ENCODE measurements around the gene CCS.
A peak's percentile ranks its signal among the peaks of the same experiment; 100 is the strongest.
"Not testable (repeated sequence)": the region's sequence is repeated elsewhere in the genome, so short reads cannot be mapped to it uniquely, and the experiment has no call there.

Gene CCS

GRCh38 chr11:66626382-66626781, 33.4 kb downstream of the CCS start:
- no peak for DNase-seq (ENCODE audit: low read depth in 3 of 3)

GRCh38 chr11:66626926-66627325, 33.9 kb downstream of the CCS start:
- DNase-seq (ENCODE audit: low read depth in 3 of 3) = no peak

GRCh38 chr11:66628061-66628603, 35.1 kb downstream of the CCS start:
- DNase-seq (ENCODE audit: low read depth in 3 of 3) = no peak

- DNase-seq (ENCODE audit: low read depth in 3 of 3) = no peak
Observed at GRCh38 chr11:66629356-66629755, 36.4 kb downstream of the CCS start.

- no peak for DNase-seq (ENCODE audit: low read depth in 3 of 3)
Observed at GRCh38 chr11:66631883-66632282, 38.9 kb downstream of the CCS start.

- no peak for DNase-seq (ENCODE audit: low read depth in 3 of 3)
Observed at GRCh38 chr11:66632952-66633351, 40.0 kb downstream of the CCS start.

GRCh38 chr11:66636411-66636810, 43.4 kb downstream of the CCS start:
- DNase-seq (ENCODE audit: low read depth in 3 of 3) = no peak

- no peak for DNase-seq (ENCODE audit: low read depth in 3 of 3)
Observed at GRCh38 chr11:66637557-66638176, 44.7 kb downstream of the CCS start.

- peak; percentile 72 to 95 (median 90) for DNase-seq (ENCODE audit: low read depth in 3 of 3)
Observed at GRCh38 chr11:66638177-66639065, 45.4 kb downstream of the CCS start, which contains the start of gene RBM4. Gene RBM4, plus strand, starts transcription at chr11:66638703. Its CDS starts 1,009 bp downstream, at chr11:66639712.

- peak in 2 of 3 experiments; percentile 12 to 25 for DNase-seq (ENCODE audit: low read depth in 3 of 3)
Observed at GRCh38 chr11:66639066-66639813, 46.3 kb downstream of the CCS start.

- DNase-seq (ENCODE audit: low read depth in 3 of 3) = not testable (repeated sequence)
Observed at GRCh38 chr11:66639814-66640340, 46.9 kb downstream of the CCS start.

GRCh38 chr11:66641834-66642233, 48.8 kb downstream of the CCS start:
- no peak for DNase-seq (ENCODE audit: low read depth in 3 of 3)

GRCh38 chr11:66643745-66644437, 50.9 kb downstream of the CCS start:
- no peak for DNase-seq (ENCODE audit: low read depth in 3 of 3)

GRCh38 chr11:66646828-66647227, 53.8 kb downstream of the CCS start:
- no peak for DNase-seq (ENCODE audit: low read depth in 3 of 3)

- DNase-seq (ENCODE audit: low read depth in 3 of 3) = no peak
Observed at GRCh38 chr11:66649903-66650302, 56.9 kb downstream of the CCS start.

- DNase-seq (ENCODE audit: low read depth in 3 of 3) = no peak
Observed at GRCh38 chr11:66651016-66651415, 58.0 kb downstream of the CCS start.

GRCh38 chr11:66652651-66653050, 59.7 kb downstream of the CCS start:
- no peak for DNase-seq (ENCODE audit: low read depth in 3 of 3)

GRCh38 chr11:66653123-66653522, 60.1 kb downstream of the CCS start:
- no peak for DNase-seq (ENCODE audit: low read depth in 3 of 3)

All from stimulated activated CD4-positive, alpha-beta T cell treated with anti-CD3 and anti-CD28 coated beads, TNF-alpha, amount 100 ng/mL, for 4 hours (primary cell).